Measurements from ENCODE around the gene CRNKL1.

DNA sequence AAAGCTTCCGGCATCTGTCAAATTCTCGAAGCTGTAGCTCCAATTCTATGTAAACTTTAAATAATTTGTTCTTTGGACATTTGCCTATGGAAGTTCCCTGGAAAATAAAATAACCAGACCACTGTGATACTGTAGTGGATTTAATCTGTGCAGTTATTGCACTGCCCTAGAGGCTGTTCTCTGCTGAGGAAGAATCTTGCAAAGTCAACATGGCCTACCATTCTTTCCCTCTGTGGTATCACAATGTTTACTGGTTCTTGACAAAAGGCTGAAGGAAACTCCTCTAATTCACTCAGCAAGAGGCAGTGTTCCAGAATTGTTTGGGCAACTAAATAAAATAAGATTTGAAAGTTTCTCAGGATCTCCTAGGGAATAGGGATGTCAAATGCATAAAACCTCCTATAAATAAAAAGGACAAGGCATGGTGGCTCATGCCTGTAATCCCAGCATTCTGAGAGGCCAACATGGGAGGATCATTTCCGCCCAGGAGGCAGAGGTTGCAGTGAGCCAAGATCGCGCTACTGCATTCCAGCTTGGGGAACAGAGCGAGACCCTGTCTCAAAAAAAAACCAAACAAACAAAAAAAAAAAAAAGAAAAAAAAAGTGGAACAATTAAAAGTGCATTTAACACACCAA, 12.4 kb downstream of the CRNKL1 start:
- TF ChIP-seq POLR2A (IDR thresholded peaks at IDR 0.05; ENCODE audit: low read depth, low read length) (no peak), POLR2AphosphoS5 (IDR thresholded peaks at IDR 0.05; ENCODE audit: low read depth, low read length) (no peak)

All from GM12892 (cell line).